Measurements from ENCODE around the gene TRAPPC14. TPM values are rescaled to one million over a fixed set of nuclear protein-coding genes. Genes with fewer than 3 reads are reported as not detected.
A peak's percentile ranks its signal among the peaks of the same experiment; 100 is the strongest.

The TRAPPC14 gene
- total and polyA plus RNA-seq, 9 of the 15 experiments (the other 6 are each of a cell fraction or from before 2014, with no cell fraction given): 0.42 to 45.9 (median 18.2) TPM

DNA sequence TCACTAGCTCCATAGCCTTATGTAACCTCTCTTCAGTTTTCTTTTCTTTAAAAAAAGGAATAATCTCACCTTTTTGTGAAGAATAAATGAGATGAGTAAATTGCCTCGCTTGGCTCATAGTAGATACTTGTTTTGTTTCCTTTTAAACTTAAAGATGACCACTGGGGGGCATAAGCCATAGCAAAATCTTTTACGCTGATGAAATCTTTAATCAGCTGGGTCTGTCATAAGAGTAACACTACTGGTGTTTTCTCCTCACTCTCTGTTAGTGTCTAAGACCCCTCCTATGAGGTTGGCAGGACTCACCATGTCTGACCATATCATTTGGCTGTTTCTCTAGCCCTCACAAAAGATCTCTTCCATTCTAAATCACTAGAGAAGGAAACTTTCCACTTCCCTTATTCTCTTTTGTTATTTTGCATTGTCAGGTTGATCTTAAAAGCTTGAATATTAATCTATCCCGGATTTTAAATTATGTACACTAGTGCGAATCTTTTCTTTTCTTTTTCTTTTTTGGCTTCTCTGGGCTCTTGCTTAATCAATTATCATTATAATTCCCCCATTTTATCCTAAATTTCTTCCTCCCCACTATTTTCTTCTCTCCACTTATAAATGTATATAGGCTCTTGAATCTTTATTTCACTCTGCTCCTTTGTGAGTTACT lies 31.7 kb upstream of the TRAPPC14 start (continued):
- TF ChIP-seq, protein P1, sequence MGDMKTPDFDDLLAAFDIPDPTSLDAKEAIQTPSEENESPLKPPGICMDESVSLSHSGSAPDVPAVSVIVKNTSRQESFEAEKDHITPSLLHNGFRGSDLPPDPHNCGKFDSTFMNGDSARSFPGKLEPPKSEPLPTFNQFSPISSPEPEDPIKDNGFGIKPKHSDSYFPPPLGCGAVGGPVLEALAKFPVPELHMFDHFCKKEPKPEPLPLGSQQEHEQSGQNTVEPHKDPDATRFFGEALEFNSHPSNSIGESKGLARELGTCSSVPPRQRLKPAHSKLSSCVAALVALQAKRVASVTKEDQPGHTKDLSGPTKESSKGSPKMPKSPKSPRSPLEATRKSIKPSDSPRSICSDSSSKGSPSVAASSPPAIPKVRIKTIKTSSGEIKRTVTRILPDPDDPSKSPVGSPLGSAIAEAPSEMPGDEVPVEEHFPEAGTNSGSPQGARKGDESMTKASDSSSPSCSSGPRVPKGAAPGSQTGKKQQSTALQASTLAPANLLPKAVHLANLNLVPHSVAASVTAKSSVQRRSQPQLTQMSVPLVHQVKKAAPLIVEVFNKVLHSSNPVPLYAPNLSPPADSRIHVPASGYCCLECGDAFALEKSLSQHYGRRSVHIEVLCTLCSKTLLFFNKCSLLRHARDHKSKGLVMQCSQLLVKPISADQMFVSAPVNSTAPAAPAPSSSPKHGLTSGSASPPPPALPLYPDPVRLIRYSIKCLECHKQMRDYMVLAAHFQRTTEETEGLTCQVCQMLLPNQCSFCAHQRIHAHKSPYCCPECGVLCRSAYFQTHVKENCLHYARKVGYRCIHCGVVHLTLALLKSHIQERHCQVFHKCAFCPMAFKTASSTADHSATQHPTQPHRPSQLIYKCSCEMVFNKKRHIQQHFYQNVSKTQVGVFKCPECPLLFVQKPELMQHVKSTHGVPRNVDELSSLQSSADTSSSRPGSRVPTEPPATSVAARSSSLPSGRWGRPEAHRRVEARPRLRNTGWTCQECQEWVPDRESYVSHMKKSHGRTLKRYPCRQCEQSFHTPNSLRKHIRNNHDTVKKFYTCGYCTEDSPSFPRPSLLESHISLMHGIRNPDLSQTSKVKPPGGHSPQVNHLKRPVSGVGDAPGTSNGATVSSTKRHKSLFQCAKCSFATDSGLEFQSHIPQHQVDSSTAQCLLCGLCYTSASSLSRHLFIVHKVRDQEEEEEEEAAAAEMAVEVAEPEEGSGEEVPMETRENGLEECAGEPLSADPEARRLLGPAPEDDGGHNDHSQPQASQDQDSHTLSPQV (IDR thresholded peaks at IDR 0.05): peak; percentile 75
- no peak for TF ChIP-seq KLF13 (tag; IDR thresholded peaks at IDR 0.05; ENCODE audit: borderline replicate concordance, low read depth)
- TF ChIP-seq NFIX (CRISPR knock-in tag; IDR thresholded peaks at IDR 0.05; ENCODE audit: low read depth): no peak
- TF ChIP-seq ELF1 (tag; IDR thresholded peaks at IDR 0.05): no peak; the same call in 1 of the 2 replicates
- no peak for TF ChIP-seq CCAR2 (IDR thresholded peaks at IDR 0.05; ENCODE audit: low read depth, low read length)
- TF ChIP-seq CBX3 (IDR thresholded peaks at IDR 0.05; ENCODE audit: borderline replicate concordance in 1 of 2, low read length in 2 of 2): no peak
- TF ChIP-seq HCFC1 (IDR thresholded peaks at IDR 0.05; ENCODE audit: low read depth, low read length): no peak
- TF ChIP-seq CHD1 (IDR thresholded peaks at IDR 0.05; ENCODE audit: low read length): no peak
- TF ChIP-seq FOSL1 (tag; conservative IDR thresholded peaks at IDR 0.05): no peak
- TF ChIP-seq, protein P2, sequence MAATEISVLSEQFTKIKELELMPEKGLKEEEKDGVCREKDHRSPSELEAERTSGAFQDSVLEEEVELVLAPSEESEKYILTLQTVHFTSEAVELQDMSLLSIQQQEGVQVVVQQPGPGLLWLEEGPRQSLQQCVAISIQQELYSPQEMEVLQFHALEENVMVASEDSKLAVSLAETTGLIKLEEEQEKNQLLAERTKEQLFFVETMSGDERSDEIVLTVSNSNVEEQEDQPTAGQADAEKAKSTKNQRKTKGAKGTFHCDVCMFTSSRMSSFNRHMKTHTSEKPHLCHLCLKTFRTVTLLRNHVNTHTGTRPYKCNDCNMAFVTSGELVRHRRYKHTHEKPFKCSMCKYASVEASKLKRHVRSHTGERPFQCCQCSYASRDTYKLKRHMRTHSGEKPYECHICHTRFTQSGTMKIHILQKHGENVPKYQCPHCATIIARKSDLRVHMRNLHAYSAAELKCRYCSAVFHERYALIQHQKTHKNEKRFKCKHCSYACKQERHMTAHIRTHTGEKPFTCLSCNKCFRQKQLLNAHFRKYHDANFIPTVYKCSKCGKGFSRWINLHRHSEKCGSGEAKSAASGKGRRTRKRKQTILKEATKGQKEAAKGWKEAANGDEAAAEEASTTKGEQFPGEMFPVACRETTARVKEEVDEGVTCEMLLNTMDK (IDR thresholded peaks at IDR 0.05; ENCODE audit: borderline replicate concordance, insufficient read depth, low read depth, low read length, poor library complexity, severe bottlenecking): no peak
- no peak for TF ChIP-seq CHCHD3 (CRISPR knock-in tag; IDR thresholded peaks at IDR 0.05)
- peak; percentile 51; the same call in 1 of the 2 replicates for TF ChIP-seq SMARCA4 (IDR thresholded peaks at IDR 0.05)
- TF ChIP-seq, protein P3, sequence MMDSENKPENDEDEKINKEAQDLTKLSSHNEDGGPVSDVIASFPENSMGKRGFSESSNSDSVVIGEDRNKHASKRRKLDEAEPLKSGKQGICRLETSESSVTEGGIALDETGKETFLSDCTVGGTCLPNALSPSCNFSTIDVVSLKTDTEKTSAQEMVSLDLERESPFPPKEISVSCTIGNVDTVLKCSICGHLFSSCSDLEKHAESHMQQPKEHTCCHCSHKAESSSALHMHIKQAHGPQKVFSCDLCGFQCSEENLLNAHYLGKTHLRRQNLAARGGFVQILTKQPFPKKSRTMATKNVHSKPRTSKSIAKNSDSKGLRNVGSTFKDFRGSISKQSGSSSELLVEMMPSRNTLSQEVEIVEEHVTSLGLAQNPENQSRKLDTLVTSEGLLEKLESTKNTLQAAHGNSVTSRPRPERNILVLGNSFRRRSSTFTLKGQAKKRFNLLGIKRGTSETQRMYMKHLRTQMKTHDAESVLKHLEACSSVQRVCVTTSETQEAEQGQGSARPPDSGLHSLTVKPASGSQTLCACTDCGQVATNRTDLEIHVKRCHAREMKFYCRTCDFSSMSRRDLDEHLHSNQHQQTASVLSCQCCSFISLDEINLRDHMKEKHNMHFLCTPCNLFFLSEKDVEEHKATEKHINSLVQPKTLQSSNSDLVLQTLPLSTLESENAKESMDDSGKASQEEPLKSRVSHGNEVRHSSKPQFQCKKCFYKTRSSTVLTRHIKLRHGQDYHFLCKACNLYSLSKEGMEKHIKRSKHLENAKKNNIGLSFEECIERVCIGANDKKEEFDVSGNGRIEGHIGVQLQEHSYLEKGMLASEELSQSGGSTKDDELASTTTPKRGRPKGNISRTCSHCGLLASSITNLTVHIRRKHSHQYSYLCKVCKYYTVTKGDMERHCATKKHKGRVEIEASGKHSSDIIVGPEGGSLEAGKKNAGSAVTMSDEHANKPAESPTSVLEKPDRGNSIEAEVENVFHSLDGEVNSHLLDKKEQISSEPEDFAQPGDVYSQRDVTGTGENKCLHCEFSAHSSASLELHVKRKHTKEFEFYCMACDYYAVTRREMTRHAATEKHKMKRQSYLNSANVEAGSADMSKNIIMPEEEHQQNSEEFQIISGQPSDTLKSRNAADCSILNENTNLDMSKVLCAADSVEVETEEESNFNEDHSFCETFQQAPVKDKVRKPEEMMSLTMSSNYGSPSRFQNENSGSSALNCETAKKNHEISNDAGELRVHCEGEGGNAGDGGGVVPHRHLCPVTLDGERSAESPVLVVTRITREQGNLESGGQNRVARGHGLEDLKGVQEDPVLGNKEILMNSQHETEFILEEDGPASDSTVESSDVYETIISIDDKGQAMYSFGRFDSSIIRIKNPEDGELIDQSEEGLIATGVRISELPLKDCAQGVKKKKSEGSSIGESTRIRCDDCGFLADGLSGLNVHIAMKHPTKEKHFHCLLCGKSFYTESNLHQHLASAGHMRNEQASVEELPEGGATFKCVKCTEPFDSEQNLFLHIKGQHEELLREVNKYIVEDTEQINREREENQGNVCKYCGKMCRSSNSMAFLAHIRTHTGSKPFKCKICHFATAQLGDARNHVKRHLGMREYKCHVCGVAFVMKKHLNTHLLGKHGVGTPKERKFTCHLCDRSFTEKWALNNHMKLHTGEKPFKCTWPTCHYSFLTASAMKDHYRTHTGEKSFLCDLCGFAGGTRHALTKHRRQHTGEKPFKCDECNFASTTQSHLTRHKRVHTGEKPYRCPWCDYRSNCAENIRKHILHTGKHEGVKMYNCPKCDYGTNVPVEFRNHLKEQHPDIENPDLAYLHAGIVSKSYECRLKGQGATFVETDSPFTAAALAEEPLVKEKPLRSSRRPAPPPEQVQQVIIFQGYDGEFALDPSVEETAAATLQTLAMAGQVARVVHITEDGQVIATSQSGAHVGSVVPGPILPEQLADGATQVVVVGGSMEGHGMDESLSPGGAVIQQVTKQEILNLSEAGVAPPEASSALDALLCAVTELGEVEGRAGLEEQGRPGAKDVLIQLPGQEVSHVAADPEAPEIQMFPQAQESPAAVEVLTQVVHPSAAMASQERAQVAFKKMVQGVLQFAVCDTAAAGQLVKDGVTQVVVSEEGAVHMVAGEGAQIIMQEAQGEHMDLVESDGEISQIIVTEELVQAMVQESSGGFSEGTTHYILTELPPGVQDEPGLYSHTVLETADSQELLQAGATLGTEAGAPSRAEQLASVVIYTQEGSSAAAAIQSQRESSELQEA (IDR thresholded peaks at IDR 0.05; ENCODE audit: low read depth): no peak
